A673 (cell line): Measurements from ENCODE around the gene ADAMTSL3. TPM values are rescaled to one million over a fixed set of nuclear protein-coding genes. Genes with fewer than 3 reads are reported as not detected.

Experiments used
- BruUV-seq: library from RNA; stranded (reverse); fragments of 400-500 nt; replicated peaks from 2 replicates; lab custom pipeline; 2021; lab: Mats Ljungman, UMichigan
- CTCF ChIA-PET: fragments of 300-600 bp; sonication (Branson Sonifier 250); formaldehyde crosslinking; loops from one replicate; lab custom pipeline; 2022; ENCODE audit warnings: antibody characterized with exemption; lab: Charles Lee
- POLR2A ChIA-PET: fragments of 300-600 bp; sonication (Branson Sonifier 250); formaldehyde crosslinking; loops from one replicate; lab custom pipeline; 2022; ENCODE audit warnings: antibody characterized with exemption; ENCODE audit not compliant: low non-redundant PET; lab: Charles Lee
- DNase-seq: peaks from one replicate; pipeline ENCODE4 v3.0.0-alpha.2; 2015; ENCODE audit warnings: low spot score
- H3K27ac ChIP-seq: fragments of 200-600 bp; sonication (generic); 2 replicates; pipeline ENCODE4 v1.5.1; 2016; ENCODE audit warnings: mixed run types, low read depth, mild to moderate bottlenecking, mixed read lengths, antibody characterized with exemption, low read length; ENCODE audit not compliant: poor library complexity, severe bottlenecking
- H3K27me3 ChIP-seq: fragments of 200-600 bp; sonication (generic); replicated peaks from 2 replicates; pipeline ENCODE4 v1.6.1; 2017; ENCODE audit warnings: mixed run types, low read depth, mild to moderate bottlenecking, mixed read lengths, antibody characterized with exemption, low read length; ENCODE audit not compliant: insufficient read depth, poor library complexity
- H3K36me3 ChIP-seq: fragments of 200-600 bp; sonication (generic); 2 replicates; pipeline ENCODE4 v1.6.1; 2016; ENCODE audit warnings: mixed run types, mild to moderate bottlenecking, mixed read lengths, antibody characterized with exemption, low read length; ENCODE audit not compliant: insufficient read depth, poor library complexity, severe bottlenecking
- H3K4me1 ChIP-seq: fragments of 200-600 bp; sonication (generic); 2 replicates; pipeline ENCODE4 v1.6.1; 2017; ENCODE audit warnings: mixed run types, mild to moderate bottlenecking, mixed read lengths, antibody characterized with exemption, low read length; ENCODE audit not compliant: insufficient read depth, poor library complexity, severe bottlenecking
- H3K4me3 ChIP-seq: fragments of 200-600 bp; sonication (generic); 2 replicates; pipeline ENCODE4 v1.5.1; 2016; ENCODE audit warnings: low read depth, mixed run types, mild to moderate bottlenecking, mixed read lengths, low read length; ENCODE audit not compliant: poor library complexity, severe bottlenecking
- H3K9me3 ChIP-seq: fragments of 200-600 bp; sonication (generic); 2 replicates; pipeline ENCODE4 v1.6.1; 2016; ENCODE audit warnings: mixed run types, low read depth, mild to moderate bottlenecking, mixed read lengths, antibody characterized with exemption, low read length; ENCODE audit not compliant: poor library complexity, severe bottlenecking
- EZH2 ChIP-seq: fragments of 200-600 bp; sonication (generic); IDR thresholded peaks from 2 replicates; pipeline ENCODE4 v1.6.1; 2017; ENCODE audit warnings: borderline replicate concordance, low read depth, mild to moderate bottlenecking, mixed read lengths, antibody characterized with exemption, low read length; ENCODE audit not compliant: poor library complexity, severe bottlenecking
- intact Hi-C: fragments of 100-400 bp; cut with micrococcal nuclease; formaldehyde crosslinking; loops from one replicate; pipeline ENCODE4 v1.10.0; 2022; ENCODE audit not compliant: unreplicated experiment
- total RNA-seq: library from RNA; stranded (reverse); gene quantifications from 2 replicates; pipeline ENCODE4 v1.2.3, GENCODE V29; 2021
- TF ChIP-seq, protein P1 (sequence below): fragments of 300-800, 200-600 bp; sonication (generic); conservative IDR thresholded peaks from 2 replicates; pipeline ENCODE4 v1.5.1; 2017; ENCODE audit warnings: low read depth, mild to moderate bottlenecking, antibody characterized with exemption, low read length, moderate library complexity, mixed read lengths

ADAMTSL3 gene
- total RNA-seq, 1 experiment from 2014 or later, result 0.95 TPM

DNA sequence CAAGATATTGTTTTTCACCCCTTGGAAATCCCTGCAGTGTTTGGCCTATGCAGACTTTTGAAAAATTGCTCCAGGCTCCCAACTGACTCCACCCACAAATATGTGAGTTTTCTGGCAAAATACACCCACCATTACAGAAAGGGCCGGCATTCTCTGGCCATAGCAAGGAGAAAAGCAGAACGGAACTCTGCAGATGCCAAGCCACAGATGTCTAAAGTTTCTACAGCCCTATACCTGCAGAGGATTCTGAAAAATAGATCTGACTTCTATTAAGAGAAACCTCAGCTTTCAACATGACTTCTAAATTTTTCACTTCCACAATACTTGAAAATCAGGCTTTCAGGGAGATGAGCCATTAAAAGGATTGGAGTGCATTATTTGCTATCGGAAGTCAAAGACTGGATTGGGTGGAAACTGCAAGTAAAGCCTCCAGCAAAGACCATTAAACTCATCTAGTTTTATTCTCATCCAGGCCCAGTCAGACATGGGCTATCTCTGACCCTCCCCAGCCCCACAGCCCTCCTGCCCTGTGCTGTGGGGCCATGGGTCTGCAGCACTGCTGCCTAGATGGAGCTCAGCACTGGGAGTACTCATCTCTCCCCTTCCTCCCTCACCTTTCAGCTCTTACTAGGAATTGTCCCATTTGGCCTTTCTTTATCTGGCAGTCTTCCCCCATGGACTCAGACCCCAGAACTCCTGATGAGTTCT is 338.6 kb downstream of the ADAMTSL3 start:
- no peak overlapping the region for H3K4me3 ChIP-seq
- no peaks in the 10 kb centered on the region for H3K27me3 ChIP-seq
- intact Hi-C loops, result no loop called here
- no peak for DNase-seq
- BruUV-seq, result no TSS peak
- no peak overlapping the region for H3K27ac ChIP-seq
- TF ChIP-seq EZH2, result no peak
- TF ChIP-seq, protein P1, sequence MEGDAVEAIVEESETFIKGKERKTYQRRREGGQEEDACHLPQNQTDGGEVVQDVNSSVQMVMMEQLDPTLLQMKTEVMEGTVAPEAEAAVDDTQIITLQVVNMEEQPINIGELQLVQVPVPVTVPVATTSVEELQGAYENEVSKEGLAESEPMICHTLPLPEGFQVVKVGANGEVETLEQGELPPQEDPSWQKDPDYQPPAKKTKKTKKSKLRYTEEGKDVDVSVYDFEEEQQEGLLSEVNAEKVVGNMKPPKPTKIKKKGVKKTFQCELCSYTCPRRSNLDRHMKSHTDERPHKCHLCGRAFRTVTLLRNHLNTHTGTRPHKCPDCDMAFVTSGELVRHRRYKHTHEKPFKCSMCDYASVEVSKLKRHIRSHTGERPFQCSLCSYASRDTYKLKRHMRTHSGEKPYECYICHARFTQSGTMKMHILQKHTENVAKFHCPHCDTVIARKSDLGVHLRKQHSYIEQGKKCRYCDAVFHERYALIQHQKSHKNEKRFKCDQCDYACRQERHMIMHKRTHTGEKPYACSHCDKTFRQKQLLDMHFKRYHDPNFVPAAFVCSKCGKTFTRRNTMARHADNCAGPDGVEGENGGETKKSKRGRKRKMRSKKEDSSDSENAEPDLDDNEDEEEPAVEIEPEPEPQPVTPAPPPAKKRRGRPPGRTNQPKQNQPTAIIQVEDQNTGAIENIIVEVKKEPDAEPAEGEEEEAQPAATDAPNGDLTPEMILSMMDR, result no peak
- H3K36me3 ChIP-seq, result no peaks in the 10 kb centered on the region
- ChIA-PET CTCF (no interaction called here), POLR2A (no interaction called here)
- no peaks in the 10 kb centered on the region for H3K4me1 ChIP-seq
- H3K9me3 ChIP-seq, result no peaks in the 10 kb centered on the region

GRCh38 chr15:83993591-83993990 is 339.7 kb downstream of the ADAMTSL3 start:
- H3K4me1 ChIP-seq, result no peaks in the 10 kb centered on the region
- H3K27me3 ChIP-seq, result no peaks in the 10 kb centered on the region
- no peaks in the 10 kb centered on the region for H3K36me3 ChIP-seq
- ChIA-PET CTCF (no interaction called here), POLR2A (interaction anchor here (0.5 kb wide), 1 partner anchor 10 kb away, joined by 3 read pairs; no protein-coding TSS in a partner anchor)
- no peaks in the 10 kb centered on the region for H3K9me3 ChIP-seq
- TF ChIP-seq, protein P1, result no peak
- no peak for TF ChIP-seq EZH2
- no peak overlapping the region for H3K27ac ChIP-seq
- no TSS peak for BruUV-seq
- H3K4me3 ChIP-seq, result no peak overlapping the region
- intact Hi-C loops, result no loop called here
- no peak for DNase-seq

DNA sequence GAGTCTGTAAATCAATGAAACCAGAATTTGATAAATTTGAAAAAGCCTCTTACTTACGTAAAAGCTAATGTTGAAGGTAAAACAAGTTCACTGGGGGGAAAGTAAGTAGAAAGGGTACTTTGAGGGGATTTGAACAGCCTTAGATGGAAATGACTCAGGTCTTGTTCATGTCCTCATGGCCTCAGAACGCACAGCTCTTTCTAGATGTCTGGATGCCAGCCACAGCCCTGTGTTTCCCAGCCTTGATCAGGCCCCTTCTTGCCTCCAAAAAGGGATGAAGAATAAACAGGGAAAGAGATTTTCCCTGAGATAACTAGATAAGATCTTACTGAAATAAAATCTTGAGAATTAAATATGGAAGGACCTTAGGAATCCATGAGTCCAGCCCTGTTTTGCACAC is 344.6 kb downstream of the ADAMTSL3 start:
- intact Hi-C loops, result no loop called here
- CTCF ChIA-PET, result no interaction called here
- no TSS peak for BruUV-seq

More for the DNA sequence above, 344.6 kb downstream of the ADAMTSL3 start:
- H3K4me1 ChIP-seq, result no peaks in the 10 kb centered on the region
- no peak overlapping the region for H3K4me3 ChIP-seq
- no peak for DNase-seq
- H3K36me3 ChIP-seq, result no peaks in the 10 kb centered on the region
- no peaks in the 10 kb centered on the region for H3K27me3 ChIP-seq
- POLR2A ChIA-PET, result no interaction called here
- H3K9me3 ChIP-seq, result no peaks in the 10 kb centered on the region
- no peak overlapping the region for H3K27ac ChIP-seq
- no peak for TF ChIP-seq EZH2
- TF ChIP-seq, protein P1, result no peak
